Neural progenitor cell (in vitro differentiated cells): ENCODE results near the gene HTT.

Experiments
- CTCF ChIP-seq: fragments of 200-600 bp; sonication (generic); IDR thresholded peaks from 2 replicates; pipeline ENCODE4 v1.5.1; 2017; ENCODE audit warnings: antibody characterized with exemption, mild to moderate bottlenecking
- EZH2 ChIP-seq: fragments of 200-600 bp; sonication (generic); IDR thresholded peaks from 2 replicates; pipeline ENCODE4 v1.6.1; 2017; ENCODE audit warnings: antibody characterized with exemption, mild to moderate bottlenecking, moderate library complexity
- EZH2phosphoT487 ChIP-seq: fragments of 200-600 bp; sonication (generic); IDR thresholded peaks from 2 replicates; pipeline ENCODE4 v1.6.1; 2017; ENCODE audit warnings: antibody characterized with exemption

GRCh38 chr4:3218824-3219760 lies 144.6 kb downstream of the HTT start:
- no peak for TF ChIP-seq CTCF
- TF ChIP-seq EZH2phosphoT487, result no peak
- TF ChIP-seq EZH2, result no peak
